AG04450 (cell line): Measurements from ENCODE around the gene SWI5. TPM values are rescaled to one million over a fixed set of nuclear protein-coding genes. Genes with fewer than 3 reads are reported as not detected.
A peak's percentile ranks its signal among the peaks of the same experiment; 100 is the strongest.

Experiments used
- CTCF ChIA-PET: fragments of 300-600, 350-600 bp; formaldehyde crosslinking; extraction: SDS; loops from one replicate; lab custom pipeline; 2022; ENCODE audit warnings: antibody characterized with exemption, inconsistent platforms; lab: Charles Lee
- POLR2A ChIA-PET: fragments of 350-600 bp; formaldehyde crosslinking; extraction: SDS; loops from one replicate; lab custom pipeline; 2021; ENCODE audit warnings: antibody characterized with exemption, inconsistent platforms; lab: Yijun Ruan, JAX
- DNase-seq: peaks from one replicate; pipeline ENCODE4 v3.0.0-alpha.2; 2011; ENCODE audit warnings: low read depth, low spot score
- H3K27ac ChIP-seq: one replicate; pipeline ENCODE4 v1.5.1; 2012; ENCODE audit warnings: low read depth, low read length, control low read depth
- H3K27me3 ChIP-seq: one replicate; pipeline ENCODE4 v1.6.0; 2012; ENCODE audit warnings: low read length; ENCODE audit not compliant: control insufficient read depth, insufficient read depth
- H3K4me3 ChIP-seq: 2 replicates; pipeline ENCODE4 v1.5.1; 2011; ENCODE audit warnings: mild to moderate bottlenecking, low read depth, low read length, control low read depth
- H3K9me3 ChIP-seq: 2 replicates; pipeline ENCODE4 v1.5.1; 2012; ENCODE audit warnings: low read length; ENCODE audit not compliant: control insufficient read depth, insufficient read depth
- CTCF ChIP-seq: IDR thresholded peaks from 2 replicates; pipeline ENCODE4 v1.5.1; 2011; ENCODE audit warnings: low read depth, low read length, control low read depth, inconsistent platforms
- polyA plus RNA-seq: library from polyadenylated mRNA; depleted of rRNA; stranded (reverse); fragments of >200 nt; gene quantifications from 2 replicates; pipeline ENCODE4 v1.2.3, GENCODE V29; 2011

SWI5 gene
- polyA plus RNA-seq, 1 experiment = 72.2 TPM

GRCh38 chr9:128254362-128254761 lies 21.7 kb upstream of the SWI5 start:
- no peak overlapping the region for H3K4me3 ChIP-seq
- ChIA-PET POLR2A (interaction anchor here (0.6 to 1.4 kb wide), 2 partner anchors 9 to 130 kb away, joined by 5 to 8 read pairs; no protein-coding TSS in a partner anchor), CTCF (interaction anchor here (1.2 to 1.5 kb wide), 3 partner anchors 18 to 71 kb away, joined by 5 to 8 read pairs (median 6); no protein-coding TSS in a partner anchor)
- H3K9me3 ChIP-seq = peaks cover 6% of the 10 kb centered on the region; the same call in 1 of the 2 replicates
- no peaks in the 10 kb centered on the region for H3K27me3 ChIP-seq
- no peak for TF ChIP-seq CTCF
- no peak for DNase-seq
- no peak overlapping the region for H3K27ac ChIP-seq

GRCh38 chr9:128254855-128255759 lies 21.0 kb upstream of the SWI5 start:
- no peak overlapping the region for H3K27ac ChIP-seq
- no peak for DNase-seq
- no peaks in the 10 kb centered on the region for H3K27me3 ChIP-seq
- H3K4me3 ChIP-seq = no peak overlapping the region
- peaks cover 3% of the 10 kb centered on the region; the same call in 1 of the 2 replicates for H3K9me3 ChIP-seq
- ChIA-PET CTCF (interaction anchor here (0.5 to 1.5 kb wide), 8 partner anchors 9 to 87 kb away, joined by 3 to 10 read pairs (median 6); no protein-coding TSS in a partner anchor), POLR2A (interaction anchor here (0.6 to 1.4 kb wide), 3 partner anchors 10 to 130 kb away, joined by 5 to 8 read pairs (median 5); no protein-coding TSS in a partner anchor)
- peak; percentile 93 for TF ChIP-seq CTCF

- H3K27ac ChIP-seq = no peak overlapping the region
- CTCF ChIA-PET = no interaction called here
- H3K4me3 ChIP-seq = no peak overlapping the region
- no peak for TF ChIP-seq CTCF
- DNase-seq = no peak
- POLR2A ChIA-PET = interaction anchor here (0.7 kb wide), 1 partner anchor 17 kb away, joined by 3 read pairs; no protein-coding TSS in a partner anchor
- no peaks in the 10 kb centered on the region; the same call in 1 of the 2 replicates for H3K9me3 ChIP-seq
- no peaks in the 10 kb centered on the region for H3K27me3 ChIP-seq
Measured at GRCh38 chr9:128257086-128257825, 18.8 kb upstream of the SWI5 start.

- no peak for DNase-seq
- POLR2A ChIA-PET = interaction anchor here (0.7 kb wide), 1 partner anchor 17 kb away, joined by 3 read pairs; no protein-coding TSS in a partner anchor
- H3K27me3 ChIP-seq = no peaks in the 10 kb centered on the region
- CTCF ChIA-PET = no interaction called here
- H3K9me3 ChIP-seq = no peaks in the 10 kb centered on the region; the same call in 1 of the 2 replicates
- no peak for TF ChIP-seq CTCF
- no peak overlapping the region for H3K27ac ChIP-seq
- H3K4me3 ChIP-seq = no peak overlapping the region
Measured at GRCh38 chr9:128257907-128258306, 18.2 kb upstream of the SWI5 start.
